CD4-positive, CD25-positive, alpha-beta regulatory T cell (primary cell): ENCODE data around the gene KIF13A. TPM values are rescaled to one million over a fixed set of nuclear protein-coding genes. Genes with fewer than 3 reads are reported as not detected.
"Not testable (repeated sequence)": the region's sequence is repeated elsewhere in the genome, so short reads cannot be mapped to it uniquely, and the experiment has no call there.

Source experiments
- ATAC-seq, 2 donors: fragments of 150-1000 bp; cut with Tn5 transposase; one replicate each; pipeline ENCODE4 v1.10.0; 2021; ENCODE audit warnings: low read depth in 2 of 2, moderate number of reproducible peaks in 2 of 2, moderate library complexity in 1 of 2
- DNase-seq, 3 donors: peaks; one replicate each; pipeline versions ENCODE4 v3.0.0 to v3.0.0-alpha.2; 2012 to 2022; ENCODE audit warnings: mixed read lengths in 1 of 3
- H3K27ac ChIP-seq: one replicate; pipeline ENCODE4 v1.7.0; 2013; ENCODE audit warnings: mild to moderate bottlenecking, low read length; ENCODE audit not compliant: insufficient read depth, poor library complexity, severe bottlenecking
- H3K27me3 ChIP-seq: one replicate; pipeline ENCODE4 v1.7.0; 2013; ENCODE audit warnings: low read length; ENCODE audit not compliant: control insufficient read depth, insufficient read depth
- H3K36me3 ChIP-seq: one replicate; pipeline ENCODE4 v1.7.0; 2013; ENCODE audit warnings: mild to moderate bottlenecking, low read length, moderate library complexity; ENCODE audit not compliant: control insufficient read depth, insufficient read depth
- H3K4me1 ChIP-seq: 2 replicates; pipeline ENCODE4 v1.7.0; 2013; ENCODE audit warnings: mild to moderate bottlenecking, low read length; ENCODE audit not compliant: insufficient read depth, control insufficient read depth, poor library complexity, severe bottlenecking
- H3K4me3 ChIP-seq: one replicate; pipeline ENCODE4 v1.7.0; 2013; ENCODE audit warnings: low read depth, mild to moderate bottlenecking, low read length, moderate library complexity
- H3K9me3 ChIP-seq, 2 experiments: 1 replicate in 1 of 2; 2 replicates in 1 of 2; pipeline ENCODE4 v1.7.0; 2013; ENCODE audit warnings: low read length in 2 of 2, mild to moderate bottlenecking in 1 of 2, moderate library complexity in 1 of 2; ENCODE audit not compliant: control insufficient read depth in 2 of 2
- H3K27ac Mint-ChIP-seq, 3 donors: one replicate each; pipeline ENCODE4 v1.8.0; 2020 to 2022; ENCODE audit warnings: mild to moderate bottlenecking in 3 of 3, mixed read lengths in 3 of 3, moderate library complexity in 2 of 3
- H3K27me3 Mint-ChIP-seq: one replicate; pipeline ENCODE4 v1.8.0; 2022; ENCODE audit warnings: mild to moderate bottlenecking, mixed read lengths
- H3K36me3 Mint-ChIP-seq: one replicate; pipeline ENCODE4 v1.8.0; 2020; ENCODE audit warnings: mixed read lengths
- H3K4me1 Mint-ChIP-seq, 4 donors: one replicate each; pipeline ENCODE4 v1.8.0; 2020 to 2022; ENCODE audit warnings: mixed read lengths in 4 of 4, mild to moderate bottlenecking in 1 of 4
- H3K4me3 Mint-ChIP-seq, 4 donors: one replicate each; pipeline ENCODE4 v1.8.0; 2020 to 2022; ENCODE audit warnings: mild to moderate bottlenecking in 4 of 4, mixed read lengths in 4 of 4, moderate library complexity in 3 of 4
- H3K9me3 Mint-ChIP-seq, 7 donors: one replicate each; pipeline ENCODE4 v1.8.0; 2020 to 2022; ENCODE audit warnings: mixed read lengths in 7 of 7, mild to moderate bottlenecking in 3 of 7, moderate library complexity in 2 of 7
- polyA plus RNA-seq, 4 donors: library from polyadenylated mRNA; unstranded; fragments of 300-500 nt; fragmentation: Illumina TruSeq; gene quantifications; one replicate each; pipeline ENCODE4 v1.2.3, GENCODE V29; 2021
- total RNA-seq: library from RNA; stranded (reverse); gene quantifications from one replicate; pipeline ENCODE4 v1.2.3, GENCODE V29; 2022

Gene KIF13A
- total and polyA plus RNA-seq, 5 donors from 2014 or later = 0.49 TPM; not detected in 4

DNA sequence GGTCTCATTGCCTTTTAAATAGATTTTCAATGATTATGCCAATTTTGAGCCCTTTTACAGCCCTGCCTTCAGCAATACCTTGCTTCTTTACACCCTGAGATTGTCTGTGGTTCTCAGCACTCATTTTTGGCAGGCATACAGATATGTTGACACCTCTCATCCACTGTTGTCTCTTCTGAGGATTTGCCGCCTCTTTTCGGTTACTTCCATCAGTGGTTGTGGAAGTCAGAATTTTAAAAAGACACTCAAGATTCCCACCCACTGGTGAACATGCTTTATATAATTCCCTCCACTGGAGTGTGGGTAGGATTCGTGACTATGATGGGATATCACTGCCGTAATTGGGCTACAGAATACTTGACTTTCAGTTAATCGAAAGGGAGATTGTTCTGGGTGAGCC is 37.4 kb upstream of the KIF13A start:
- Mint-ChIP-seq H3K27ac (no peak overlapping the region), H3K36me3 (no peaks in the 10 kb centered on the region)

DNA sequence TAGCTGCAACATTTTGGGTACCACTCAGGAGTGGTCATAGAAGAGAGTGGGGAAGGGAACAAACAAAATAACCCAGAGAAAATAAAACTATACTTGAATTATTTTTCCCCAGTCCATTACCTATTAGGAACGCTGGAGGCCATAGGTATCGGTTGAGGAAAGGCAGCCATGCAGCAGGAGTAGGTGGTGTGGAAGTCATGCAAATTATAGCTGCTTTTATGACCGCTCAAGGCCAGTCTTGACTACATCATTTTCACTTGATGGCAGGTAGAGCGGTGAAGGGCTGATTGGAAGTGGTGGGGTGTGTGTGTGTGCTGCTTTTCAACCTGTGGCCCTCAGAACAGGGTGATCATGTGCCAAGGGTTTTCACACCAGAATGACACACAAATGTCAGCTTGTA is 36.5 kb upstream of the KIF13A start:
- Histone ChIP-seq H3K27ac (no peak overlapping the region), H3K36me3 (no peaks in the 10 kb centered on the region), H3K9me3 (no peaks in the 10 kb centered on the region), H3K27me3 (no peaks in the 10 kb centered on the region), H3K4me3 (no peak overlapping the region), H3K4me1 (no peaks in the 10 kb centered on the region)
- H3K27ac Mint-ChIP-seq = no peak overlapping the region
- no peak overlapping the region for H3K4me3 Mint-ChIP-seq
- no peaks in the 10 kb centered on the region for H3K36me3 Mint-ChIP-seq
- ATAC-seq (no peak), DNase-seq (no peak)
- H3K9me3 Mint-ChIP-seq = peaks cover 0 to 4% (median 0%) of the 10 kb centered on the region in 7 donors
- peaks cover 6% of the 10 kb centered on the region for H3K27me3 Mint-ChIP-seq
- H3K4me1 Mint-ChIP-seq = no peaks in the 10 kb centered on the region

More for the DNA sequence above, 37.4 kb upstream of the KIF13A start:
- H3K27me3 ChIP-seq = no peaks in the 10 kb centered on the region
- H3K4me1 ChIP-seq = no peaks in the 10 kb centered on the region
- no peak overlapping the region for H3K4me3 Mint-ChIP-seq
- no peaks in the 10 kb centered on the region for H3K4me1 Mint-ChIP-seq
- DNase-seq = no peak
- no peak overlapping the region for H3K4me3 ChIP-seq
- no peak for ATAC-seq
- no peak overlapping the region for H3K27ac ChIP-seq
- H3K36me3 ChIP-seq = no peaks in the 10 kb centered on the region
- no peaks in the 10 kb centered on the region for H3K9me3 ChIP-seq
- H3K9me3 Mint-ChIP-seq = peaks cover 0 to 4% (median 0%) of the 10 kb centered on the region in 7 donors
- peaks cover 6% of the 10 kb centered on the region for H3K27me3 Mint-ChIP-seq

DNA sequence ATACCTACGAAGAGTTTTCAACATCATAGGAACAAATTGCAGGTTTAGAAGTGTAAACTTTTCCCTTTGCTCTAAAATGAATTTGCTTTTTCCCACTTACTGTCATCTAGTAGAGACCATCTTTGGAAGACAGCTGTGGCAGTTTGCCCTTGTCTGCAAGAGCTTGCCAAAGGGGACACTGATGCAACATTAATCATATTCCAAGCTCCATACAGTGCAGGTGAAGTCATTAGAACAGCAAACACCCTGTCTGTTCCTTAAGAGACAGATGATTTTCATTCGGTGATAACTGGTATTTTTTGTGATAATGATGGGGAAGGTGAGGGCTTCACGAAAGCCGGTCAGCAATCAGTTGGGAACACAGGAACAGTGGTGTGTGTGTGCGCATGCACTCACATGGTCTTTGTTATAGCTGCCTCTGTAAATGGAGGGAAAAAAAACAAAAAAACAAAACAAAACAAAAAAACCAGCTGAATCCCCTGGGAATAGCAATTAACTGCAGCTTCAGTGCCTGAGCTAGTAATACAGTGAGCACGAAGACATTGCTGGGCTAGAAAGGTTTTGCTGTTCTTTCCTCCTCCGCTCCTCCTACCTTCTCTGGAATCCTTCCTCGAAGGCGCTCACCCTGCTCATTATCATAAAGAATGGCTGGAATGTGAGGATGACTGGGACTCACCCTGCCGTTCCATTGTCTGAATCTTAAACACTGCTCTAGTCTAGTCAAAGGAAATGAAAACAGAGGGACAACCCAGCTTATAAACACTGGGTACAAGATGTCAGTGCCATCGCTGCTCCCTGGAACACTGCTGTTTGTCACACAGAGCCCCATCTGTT is 35.2 kb upstream of the KIF13A start:
- H3K9me3 ChIP-seq = no peaks in the 10 kb centered on the region
- no peak overlapping the region for H3K4me3 ChIP-seq
- H3K27ac ChIP-seq = no peak overlapping the region
- H3K27me3 ChIP-seq = no peaks in the 10 kb centered on the region
- H3K27ac Mint-ChIP-seq = no peak overlapping the region
- DNase-seq (no peak), ATAC-seq (no peak)
- no peaks in the 10 kb centered on the region for H3K36me3 ChIP-seq
- H3K4me1 Mint-ChIP-seq = no peaks in the 10 kb centered on the region
- H3K4me3 Mint-ChIP-seq = no peak overlapping the region
- peaks cover 6% of the 10 kb centered on the region for H3K27me3 Mint-ChIP-seq
- no peaks in the 10 kb centered on the region for H3K4me1 ChIP-seq
- H3K36me3 Mint-ChIP-seq = no peaks in the 10 kb centered on the region
- peaks cover 0 to 4% (median 0%) of the 10 kb centered on the region in 7 donors for H3K9me3 Mint-ChIP-seq

DNA sequence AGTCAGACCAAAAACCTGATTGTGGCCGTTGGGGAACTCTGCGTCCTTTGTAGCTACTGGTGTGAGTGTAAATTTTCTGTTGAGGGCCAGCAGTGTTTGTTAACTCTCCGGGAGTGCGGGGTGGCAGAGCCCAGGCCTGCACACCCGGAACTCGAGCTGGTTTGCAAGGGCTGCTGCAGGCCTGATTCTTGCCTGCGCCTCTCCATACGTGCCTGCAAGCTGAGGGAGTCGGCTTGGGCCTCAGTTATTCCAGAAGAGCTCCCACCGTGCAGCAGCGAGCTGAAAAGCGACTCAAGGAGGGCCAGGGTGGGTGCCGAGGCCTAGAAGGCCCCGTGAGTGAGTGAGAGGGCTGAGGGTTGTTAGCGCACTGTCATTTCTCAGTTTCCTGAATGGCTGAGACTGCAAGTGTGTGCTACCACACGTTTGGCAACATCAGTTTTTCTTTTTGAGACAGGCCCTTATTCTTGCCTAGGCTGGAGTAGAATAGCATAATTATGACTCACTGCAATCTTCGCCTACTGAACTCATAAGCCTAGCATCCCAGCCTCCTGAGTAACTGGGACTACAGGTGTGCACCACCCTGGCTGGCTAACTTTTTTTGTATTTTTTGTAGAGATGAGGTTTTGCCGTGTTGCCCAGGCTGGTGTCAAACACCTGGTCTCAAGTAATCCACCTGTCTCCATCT is 33.9 kb upstream of the KIF13A start:
- Histone ChIP-seq H3K36me3 (no peaks in the 10 kb centered on the region), H3K27me3 (no peaks in the 10 kb centered on the region), H3K4me1 (no peaks in the 10 kb centered on the region), H3K9me3 (no peaks in the 10 kb centered on the region), H3K27ac (no peak overlapping the region), H3K4me3 (no peak overlapping the region)
- Mint-ChIP-seq H3K27ac (no peak overlapping the region), H3K36me3 (no peaks in the 10 kb centered on the region), H3K4me3 (no peak overlapping the region), H3K9me3 (peaks cover 0 to 3% (median 0%) of the 10 kb centered on the region in 7 donors), H3K27me3 (peaks cover 6% of the 10 kb centered on the region), H3K4me1 (no peaks in the 10 kb centered on the region)
- no peak for DNase-seq
- no peak for ATAC-seq

DNA sequence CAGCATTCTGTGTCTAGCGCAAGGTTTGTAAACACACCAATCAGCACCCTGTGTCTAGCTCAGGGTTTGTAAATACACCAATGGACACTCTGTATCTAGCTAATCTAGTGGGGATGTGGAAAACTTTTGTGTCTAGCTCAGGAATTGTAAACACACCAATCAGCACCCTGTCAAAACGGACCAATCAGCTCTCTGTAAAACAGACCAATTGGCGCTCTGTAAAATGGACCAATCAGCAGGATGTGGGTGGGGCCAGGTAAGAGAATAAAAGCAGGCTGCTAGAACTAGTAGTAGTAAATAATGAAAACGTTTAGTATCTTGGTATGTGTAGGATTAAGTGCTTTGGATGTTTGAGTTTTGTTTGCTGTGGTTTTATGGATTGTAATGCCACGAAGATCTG is 33.1 kb upstream of the KIF13A start:
- not testable (repeated sequence) for H3K27me3 Mint-ChIP-seq, DNase-seq, H3K27ac ChIP-seq, H3K9me3 ChIP-seq, H3K4me3 Mint-ChIP-seq, H3K9me3 Mint-ChIP-seq, H3K4me1 ChIP-seq, ATAC-seq, H3K4me1 Mint-ChIP-seq, H3K27me3 ChIP-seq, H3K4me3 ChIP-seq, H3K36me3 ChIP-seq, H3K27ac Mint-ChIP-seq, H3K36me3 Mint-ChIP-seq

DNA sequence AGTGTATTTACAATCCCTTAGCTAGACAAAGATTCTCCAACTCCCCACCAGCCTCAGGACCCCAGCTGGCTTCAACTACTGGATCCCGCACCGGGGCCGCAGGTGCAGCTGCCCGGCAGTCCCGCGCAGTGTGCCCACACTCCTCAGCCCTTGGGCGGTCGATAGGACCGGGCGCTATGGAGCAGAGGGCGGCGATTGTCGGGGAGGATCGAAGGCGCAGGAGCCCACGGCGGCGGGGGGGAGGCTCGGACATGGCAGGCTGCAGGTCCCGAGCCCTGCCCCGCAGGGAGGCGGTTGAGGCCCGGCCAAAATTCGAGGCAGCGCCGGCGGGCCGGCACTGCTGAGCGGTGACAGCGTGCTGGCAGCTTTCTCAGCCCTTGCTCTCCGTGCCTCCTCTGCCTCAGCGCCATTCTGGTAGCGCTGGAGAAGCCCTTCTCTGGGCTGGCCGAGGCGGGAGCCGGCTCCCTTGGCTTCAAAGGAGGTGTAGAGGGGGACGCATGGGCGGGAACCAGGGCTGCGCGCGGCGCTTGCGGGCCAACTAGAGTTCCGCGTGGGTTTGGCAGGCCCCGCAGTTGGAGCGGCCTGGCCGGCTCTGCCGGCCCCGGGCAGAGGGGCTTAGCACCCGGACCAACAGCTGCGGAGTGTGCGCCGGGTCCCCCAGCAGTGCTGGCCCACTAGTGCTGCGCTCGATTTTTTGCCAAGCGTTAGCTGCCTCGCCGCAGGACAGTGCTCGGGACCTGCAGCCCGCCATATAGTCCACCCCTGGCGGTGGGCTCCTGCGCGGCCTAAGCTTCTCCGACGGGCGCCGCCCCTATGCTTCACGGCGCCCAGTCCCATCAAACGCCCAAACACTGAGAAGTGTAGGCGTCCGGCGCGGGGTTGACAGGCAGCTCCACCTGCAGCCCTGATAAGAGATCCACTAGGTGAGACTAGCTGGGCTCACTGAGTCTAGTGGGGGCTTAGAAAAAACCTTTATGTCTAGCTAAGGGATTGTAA is 32.4 kb upstream of the KIF13A start:
- no peak overlapping the region for H3K27ac ChIP-seq
- Mint-ChIP-seq H3K27me3 (no peaks in the 10 kb centered on the region), H3K27ac (no peak overlapping the region), H3K4me1 (no peaks in the 10 kb centered on the region), H3K9me3 (peaks cover 0 to 4% (median 0%) of the 10 kb centered on the region in 7 donors), H3K36me3 (no peaks in the 10 kb centered on the region), H3K4me3 (no peak overlapping the region)
- H3K9me3 ChIP-seq = no peaks in the 10 kb centered on the region
- no peak overlapping the region for H3K4me3 ChIP-seq
- ATAC-seq (no peak), DNase-seq (no peak)
- H3K36me3 ChIP-seq = no peaks in the 10 kb centered on the region
- no peaks in the 10 kb centered on the region for H3K4me1 ChIP-seq
- peaks cover 2% of the 10 kb centered on the region for H3K27me3 ChIP-seq

DNA sequence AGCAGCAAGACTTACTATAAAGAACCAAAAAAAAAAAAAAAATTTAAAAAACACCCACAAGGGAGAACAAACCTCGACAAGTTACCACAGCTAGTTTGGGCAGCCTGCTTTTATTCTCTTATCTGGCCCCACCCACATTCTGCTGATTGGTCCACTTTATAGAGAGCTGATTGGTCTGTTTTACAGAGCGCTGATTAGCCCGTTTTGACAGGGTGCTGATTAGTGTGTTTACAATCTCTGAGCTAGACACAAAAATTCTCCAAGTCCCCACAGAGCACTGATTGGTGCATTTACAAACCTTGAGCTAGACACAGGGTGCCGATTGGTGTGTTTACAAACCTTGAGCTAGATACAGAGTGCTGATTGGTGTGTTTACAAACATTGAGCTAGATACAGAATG is 31.7 kb upstream of the KIF13A start:
- H3K27me3 Mint-ChIP-seq, H3K9me3 ChIP-seq, H3K27me3 ChIP-seq, H3K36me3 Mint-ChIP-seq, H3K27ac Mint-ChIP-seq, H3K36me3 ChIP-seq, H3K4me3 Mint-ChIP-seq, H3K9me3 Mint-ChIP-seq, ATAC-seq, H3K4me1 ChIP-seq, DNase-seq, H3K4me1 Mint-ChIP-seq, H3K27ac ChIP-seq, H3K4me3 ChIP-seq: not testable (repeated sequence)
